ENCODE measurements around the gene LEUTX. TPM values are rescaled to one million over a fixed set of nuclear protein-coding genes. Genes with fewer than 3 reads are reported as not detected.
A peak's percentile ranks its signal among the peaks of the same experiment; 100 is the strongest.
"Not testable (repeated sequence)": the region's sequence is repeated elsewhere in the genome, so short reads cannot be mapped to it uniquely, and the experiment has no call there.

Gene LEUTX
- total RNA-seq, 2 experiments from 2014 or later = not detected

DNA sequence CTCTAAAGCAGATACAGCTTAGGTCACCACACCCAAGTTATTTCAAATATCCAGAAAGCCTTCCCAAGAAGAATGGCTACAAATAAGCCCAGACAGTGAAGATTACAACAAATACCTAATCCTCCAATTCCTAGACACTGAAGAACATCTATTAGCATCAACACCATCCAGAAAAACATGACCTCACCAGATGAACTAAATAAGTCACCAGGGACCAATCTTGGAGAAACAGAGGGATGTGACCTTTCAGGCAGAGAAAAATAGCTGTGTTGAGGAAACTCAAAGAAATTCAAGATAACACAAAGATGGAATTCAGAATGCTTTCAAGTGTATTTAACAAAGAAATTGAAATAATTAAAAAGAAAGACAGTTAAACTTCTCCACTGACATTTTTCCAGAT, 25.9 kb upstream of the LEUTX start:
- no peak for ATAC-seq
- no peaks in the 10 kb centered on the region for H3K36me3 Mint-ChIP-seq
- H3K4me3 Mint-ChIP-seq = no peak overlapping the region
- CTCF ChIA-PET = no interaction called here
- DNase-seq = no peak
- peaks cover 7% of the 10 kb centered on the region for H3K4me1 Mint-ChIP-seq
- no peaks in the 10 kb centered on the region for H3K9me3 Mint-ChIP-seq (ENCODE audit: low read depth)
- H3K27ac Mint-ChIP-seq = no peak overlapping the region
- peaks cover 34% of the 10 kb centered on the region for H3K27me3 Mint-ChIP-seq

DNA sequence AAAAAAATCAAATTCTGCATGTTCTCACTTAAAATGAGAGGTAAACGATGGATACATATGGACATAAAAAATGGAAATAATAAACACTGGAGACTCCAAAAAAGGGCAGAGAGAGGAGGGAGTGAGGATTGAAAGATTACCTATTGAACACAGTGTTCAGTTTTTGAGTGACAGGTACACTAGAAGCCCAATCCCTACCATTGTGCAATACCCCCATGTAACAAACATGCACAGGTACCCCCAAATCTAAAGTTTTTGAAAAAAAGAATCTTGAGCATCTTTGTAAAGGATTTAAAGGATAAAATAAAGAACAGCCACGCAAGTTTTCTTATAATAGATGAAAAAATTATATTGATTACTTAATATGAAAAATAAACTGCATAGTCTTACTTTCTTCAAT, 24.1 kb upstream of the LEUTX start:
- Mint-ChIP-seq H3K27ac (no peak overlapping the region), H3K9me3 (ENCODE audit: low read depth) (no peaks in the 10 kb centered on the region), H3K4me3 (no peak overlapping the region), H3K4me1 (peaks cover 7% of the 10 kb centered on the region), H3K36me3 (no peaks in the 10 kb centered on the region), H3K27me3 (peaks cover 39% of the 10 kb centered on the region)
- ATAC-seq (no peak), DNase-seq (no peak)
- CTCF ChIA-PET = no interaction called here

DNA sequence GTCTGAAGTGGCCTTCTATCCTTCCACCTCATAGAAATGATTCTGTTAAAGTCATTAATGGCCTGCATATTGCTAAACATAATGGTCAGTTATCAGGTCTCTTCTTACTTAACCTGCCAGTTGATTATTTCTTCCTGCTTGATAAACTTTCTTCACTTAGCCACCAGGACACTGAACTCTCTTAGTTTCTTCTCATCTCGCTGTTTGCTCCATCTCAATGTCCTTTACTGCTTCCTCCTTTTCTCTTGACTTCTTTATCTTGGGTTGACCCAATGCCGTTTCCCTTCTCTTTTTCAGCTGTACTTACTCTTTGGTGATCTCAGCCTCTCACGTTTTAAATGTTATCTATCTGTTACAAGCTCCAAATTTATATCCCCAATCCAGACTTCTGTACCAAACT, 23.7 kb upstream of the LEUTX start:
- no peaks in the 10 kb centered on the region for H3K9me3 Mint-ChIP-seq (ENCODE audit: low read depth)
- CTCF ChIA-PET = no interaction called here
- peaks cover 42% of the 10 kb centered on the region for H3K27me3 Mint-ChIP-seq
- no peak for ATAC-seq
- no peaks in the 10 kb centered on the region for H3K36me3 Mint-ChIP-seq
- no peak for DNase-seq
- H3K4me1 Mint-ChIP-seq = peaks cover 11% of the 10 kb centered on the region
- no peak overlapping the region for H3K27ac Mint-ChIP-seq
- H3K4me3 Mint-ChIP-seq = no peak overlapping the region

DNA sequence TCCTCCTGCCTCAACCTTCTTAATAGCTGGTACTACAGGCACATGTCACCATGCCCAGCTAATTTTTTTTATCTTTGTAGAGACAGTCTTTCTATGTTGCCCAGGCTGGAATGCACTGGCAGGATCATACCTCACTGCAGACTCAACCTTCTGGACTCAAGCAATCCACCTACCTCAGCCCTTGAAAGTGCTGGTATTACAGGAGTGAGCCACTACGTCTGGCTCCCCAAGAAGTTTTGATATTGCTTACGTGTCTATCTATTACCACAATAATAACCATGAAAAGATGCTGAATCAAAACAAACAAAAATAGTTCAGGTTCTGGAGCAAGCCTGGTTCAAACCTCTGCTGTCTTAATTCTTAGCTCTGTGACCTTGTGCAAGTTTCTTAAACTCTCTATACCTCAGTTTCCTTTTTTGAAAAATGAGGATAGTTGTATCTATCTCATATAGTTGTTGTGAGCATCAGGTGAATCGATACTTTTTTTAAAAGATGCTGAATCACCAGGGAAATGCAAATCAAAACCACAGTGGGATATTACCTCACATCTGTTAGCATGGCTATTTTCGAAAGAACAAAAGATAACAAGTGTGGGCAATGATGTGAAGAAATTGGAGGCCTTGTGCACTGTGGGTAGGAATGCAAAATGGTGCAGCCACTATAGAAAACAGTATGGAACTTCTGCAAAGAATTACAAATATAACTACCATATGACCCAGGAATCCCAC, 19.0 kb upstream of the LEUTX start:
- ATAC-seq (no peak), DNase-seq (no peak)
- Mint-ChIP-seq H3K36me3 (no peaks in the 10 kb centered on the region), H3K27ac (no peak overlapping the region), H3K4me1 (peaks cover 9% of the 10 kb centered on the region), H3K9me3 (ENCODE audit: low read depth) (no peaks in the 10 kb centered on the region), H3K4me3 (no peak overlapping the region), H3K27me3 (peaks cover 39% of the 10 kb centered on the region)
- CTCF ChIA-PET = interaction anchor here (2.3 kb wide), 1 partner anchor 9 kb away, joined by 7 read pairs; no protein-coding TSS in a partner anchor

DNA sequence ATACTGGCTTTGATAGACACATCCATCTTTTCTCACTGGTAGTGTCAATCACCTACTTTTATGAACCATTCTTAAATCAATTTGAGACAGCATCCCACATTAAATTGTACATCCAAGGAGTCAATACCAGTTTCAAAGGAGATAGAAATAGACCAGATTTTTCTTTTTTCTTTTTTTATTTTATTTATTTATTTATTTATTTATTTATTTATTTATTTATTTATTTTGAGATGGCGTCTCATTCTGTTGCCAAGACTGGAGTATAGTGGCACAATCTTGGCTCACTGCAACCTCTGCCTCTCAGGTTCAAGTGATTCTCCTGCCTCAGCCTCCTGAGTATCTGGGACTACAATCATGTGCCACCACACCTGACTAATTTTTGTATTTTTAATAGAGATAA, 16.8 kb upstream of the LEUTX start:
- H3K27me3 Mint-ChIP-seq = peaks cover 40% of the 10 kb centered on the region
- ATAC-seq; CTCF ChIA-PET; DNase-seq; H3K36me3 Mint-ChIP-seq; H3K9me3 Mint-ChIP-seq (ENCODE audit: low read depth); H3K27ac Mint-ChIP-seq; H3K4me3 Mint-ChIP-seq: not testable (repeated sequence)
- H3K4me1 Mint-ChIP-seq = peaks cover 12% of the 10 kb centered on the region

DNA sequence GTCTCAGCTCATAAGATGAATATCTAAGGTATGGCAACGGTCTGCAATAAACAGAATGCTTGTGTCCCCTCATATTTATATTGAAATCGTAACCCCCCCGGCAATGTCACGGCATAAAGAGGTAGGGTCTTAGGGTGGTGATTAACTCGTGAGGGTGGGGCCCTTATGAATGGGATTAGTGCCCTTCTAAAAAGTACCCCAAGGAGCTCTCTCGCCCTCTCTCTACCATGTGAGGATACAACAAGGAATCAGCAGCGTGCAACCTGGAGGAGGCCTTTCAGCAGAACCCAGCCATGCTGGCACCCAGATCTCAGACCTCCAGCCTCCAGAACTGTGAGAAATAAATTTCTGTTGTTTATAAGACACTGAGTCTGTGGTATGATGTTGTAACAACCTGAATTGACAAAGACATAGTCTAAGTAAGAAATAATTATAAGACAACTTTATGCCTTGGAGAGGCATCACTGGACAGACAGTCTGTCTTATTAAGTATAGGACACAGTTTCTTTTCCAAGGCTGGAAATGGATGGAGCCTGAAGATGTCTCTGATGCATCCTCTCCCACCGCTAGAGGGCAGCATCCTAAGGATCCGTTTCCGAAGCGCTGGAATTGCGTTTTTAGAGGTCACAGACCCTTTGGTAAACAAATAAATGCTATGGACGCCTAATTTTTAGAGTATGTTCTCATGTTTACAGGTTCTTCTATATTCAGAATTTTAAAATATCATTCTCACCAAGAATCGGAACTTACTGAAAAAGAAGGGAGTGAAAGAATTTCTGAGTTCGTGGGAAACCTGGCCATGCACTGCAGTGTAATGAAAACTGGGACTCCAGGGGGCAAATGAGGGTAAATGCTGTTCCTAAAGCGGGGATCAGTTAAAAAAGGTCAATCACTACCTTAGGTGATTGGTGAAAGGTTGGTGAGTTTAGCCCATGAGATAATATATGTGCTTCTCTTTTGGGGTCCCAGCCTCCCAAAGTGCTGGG, 13.3 kb upstream of the LEUTX start:
- CTCF ChIA-PET = interaction anchor here (0.6 to 2.8 kb wide), 15 partner anchors 10 to 325 kb away, joined by 3 to 19 read pairs (median 3); partner anchors contain the start of gene DYRK1B
- Mint-ChIP-seq H3K4me1 (peaks cover 8% of the 10 kb centered on the region), H3K27me3 (peaks cover 41% of the 10 kb centered on the region), H3K9me3 (ENCODE audit: low read depth) (no peaks in the 10 kb centered on the region), H3K4me3 (no peak overlapping the region), H3K36me3 (no peaks in the 10 kb centered on the region), H3K27ac (no peak overlapping the region)
- DNase-seq (no peak), ATAC-seq (no peak)

DNA sequence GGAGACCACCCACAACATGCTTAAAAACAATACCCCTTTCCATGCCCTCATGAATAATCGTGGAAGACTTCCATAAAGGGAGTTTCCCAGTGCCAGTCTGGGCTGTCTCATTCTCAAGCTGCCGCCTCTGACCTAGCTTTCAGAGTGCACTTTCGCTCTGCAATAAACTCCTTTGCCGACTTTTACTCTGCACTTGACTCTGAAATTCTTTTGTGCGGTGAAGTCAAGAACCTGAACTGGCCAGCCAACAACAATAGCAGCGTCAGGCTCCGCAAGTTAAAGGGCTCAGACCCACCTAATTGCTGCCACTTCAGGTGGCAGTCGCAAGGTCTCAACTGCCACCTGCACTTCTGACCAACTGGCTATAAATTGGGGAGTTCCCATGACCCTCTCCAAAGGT, 10.3 kb upstream of the LEUTX start:
- no peak overlapping the region for H3K4me3 Mint-ChIP-seq
- H3K4me1 Mint-ChIP-seq = peaks cover 7% of the 10 kb centered on the region
- no peaks in the 10 kb centered on the region for H3K9me3 Mint-ChIP-seq (ENCODE audit: low read depth)
- ATAC-seq (no peak), DNase-seq (no peak)
- CTCF ChIA-PET = interaction anchor here (0.8 to 2.8 kb wide), 8 partner anchors 9 to 94 kb away, joined by 3 to 19 read pairs (median 6); partner anchors contain the start of gene DYRK1B
- no peaks in the 10 kb centered on the region for H3K36me3 Mint-ChIP-seq
- peaks cover 54% of the 10 kb centered on the region for H3K27me3 Mint-ChIP-seq
- no peak overlapping the region for H3K27ac Mint-ChIP-seq

DNA sequence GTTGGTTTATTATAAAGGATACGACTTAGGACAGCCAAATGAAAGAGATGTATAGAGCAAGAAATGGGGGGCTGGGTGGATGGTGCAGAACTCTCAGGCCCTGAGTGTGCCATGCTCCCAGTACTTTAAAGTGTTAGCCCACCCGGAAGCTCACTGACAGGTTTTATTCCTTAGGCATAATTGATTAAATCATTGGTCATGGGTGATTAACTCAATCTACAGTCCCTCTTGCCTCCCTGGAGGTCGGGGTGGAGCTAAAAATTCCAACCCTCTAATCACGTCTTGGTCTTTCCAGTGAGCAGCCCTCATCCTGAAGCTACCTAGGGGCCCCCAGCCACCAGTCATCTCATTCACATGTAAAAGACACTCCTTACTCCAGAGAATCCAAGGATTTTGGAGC, 9.9 kb upstream of the LEUTX start:
- DNase-seq (no peak), ATAC-seq (no peak)
- Mint-ChIP-seq H3K9me3 (ENCODE audit: low read depth) (no peaks in the 10 kb centered on the region), H3K36me3 (no peaks in the 10 kb centered on the region), H3K4me1 (peaks cover 7% of the 10 kb centered on the region), H3K27me3 (peaks cover 55% of the 10 kb centered on the region), H3K4me3 (no peak overlapping the region), H3K27ac (no peak overlapping the region)
- CTCF ChIA-PET = interaction anchor here (0.8 to 2.8 kb wide), 7 partner anchors 10 to 217 kb away, joined by 3 to 11 read pairs (median 6); no protein-coding TSS in a partner anchor

DNA sequence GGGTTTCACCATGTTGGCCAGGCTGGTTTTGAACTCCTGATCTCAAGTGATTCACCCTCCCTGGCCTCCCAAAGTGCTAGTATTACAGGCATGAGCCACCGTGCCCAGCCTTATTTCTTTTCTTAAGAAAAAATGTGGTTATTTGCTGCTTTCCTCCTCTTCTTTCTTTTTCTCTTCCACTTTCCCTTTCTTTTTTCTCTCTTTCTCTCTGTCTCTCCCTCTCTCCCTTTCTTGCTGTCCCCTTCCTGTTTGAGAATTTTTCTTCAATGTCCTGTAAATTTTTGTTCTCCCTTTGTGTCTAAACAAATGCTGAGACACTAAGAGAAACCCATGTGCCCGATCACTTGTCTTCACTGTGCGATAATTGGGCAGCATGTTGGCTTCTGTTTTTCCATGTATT, 2.2 kb downstream of the LEUTX start:
- Mint-ChIP-seq H3K27me3 (peaks cover 56% of the 10 kb centered on the region), H3K27ac (no peak overlapping the region), H3K4me1 (peaks cover 45% of the 10 kb centered on the region), H3K9me3 (ENCODE audit: low read depth) (no peaks in the 10 kb centered on the region), H3K36me3 (peaks cover 5% of the 10 kb centered on the region), H3K4me3 (no peak overlapping the region)
- DNase-seq (no peak), ATAC-seq (no peak)
- CTCF ChIA-PET = interaction anchor here (0.6 to 1.8 kb wide), 3 partner anchors 14 to 161 kb away, joined by 3 to 5 read pairs (median 3); no protein-coding TSS in a partner anchor

DNA sequence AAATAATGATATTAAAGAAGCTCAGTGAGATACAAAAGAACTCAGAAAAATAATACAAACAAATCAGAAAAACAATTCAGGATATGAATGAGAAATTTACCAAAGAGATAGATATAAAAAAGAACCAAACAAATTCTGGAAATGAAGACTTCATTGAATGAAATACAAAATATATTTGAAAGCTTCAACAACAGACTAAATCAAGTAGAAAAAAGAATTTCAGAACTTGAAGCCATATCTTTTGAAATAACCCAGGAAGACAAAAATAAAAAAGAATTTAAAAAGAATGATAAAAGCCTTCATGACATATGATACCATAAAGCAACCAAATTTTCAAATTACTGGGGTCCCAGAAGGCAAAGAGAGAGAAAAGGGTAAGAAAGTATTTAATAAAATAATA, 9.6 kb downstream of the LEUTX start:
- Mint-ChIP-seq H3K9me3 (ENCODE audit: low read depth) (peaks cover 10% of the 10 kb centered on the region), H3K36me3 (peaks cover 5% of the 10 kb centered on the region), H3K4me3 (no peak overlapping the region), H3K27ac (no peak overlapping the region), H3K27me3 (peaks cover 39% of the 10 kb centered on the region), H3K4me1 (peaks cover 6% of the 10 kb centered on the region)
- CTCF ChIA-PET = interaction anchor here (1.0 to 1.3 kb wide), 2 partner anchors 21 to 55 kb away, joined by 3 to 5 read pairs; no protein-coding TSS in a partner anchor
- DNase-seq (no peak), ATAC-seq (no peak)

DNA sequence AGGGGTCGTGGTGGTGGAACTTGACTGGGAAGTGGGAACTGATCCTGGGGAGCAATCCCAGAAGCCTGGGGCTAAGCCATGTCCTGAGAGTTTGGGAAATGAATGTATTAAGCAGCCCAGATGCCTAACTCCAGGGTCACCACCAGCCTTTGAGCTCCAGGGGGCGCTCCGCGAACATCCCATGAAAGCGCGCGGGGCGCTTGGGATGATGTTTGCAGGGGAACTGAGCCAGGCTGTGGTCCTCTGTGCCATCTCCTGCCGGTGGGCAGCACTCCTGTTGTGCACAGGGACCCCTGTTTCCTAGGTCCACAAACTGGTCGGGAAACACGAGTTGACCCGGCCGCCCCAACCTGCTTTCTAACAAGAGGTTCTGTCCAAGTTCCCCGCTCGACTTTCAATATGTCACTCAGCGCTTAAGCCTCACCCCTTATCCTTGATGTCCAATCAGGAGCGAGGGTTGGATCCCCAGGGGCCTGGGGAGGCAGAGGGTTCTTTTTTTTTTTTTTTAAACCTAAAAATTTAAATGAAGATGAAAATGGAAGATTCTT, 14.4 kb downstream of the LEUTX start:
- CTCF ChIA-PET = interaction anchor here (0.6 to 7.5 kb wide), 32 partner anchors 9 to 425 kb away, joined by 3 to 150 read pairs (median 4); partner anchors contain the start of genes DYRK1B, FBL, LEUTX and PSMC4
- Mint-ChIP-seq H3K27me3 (peaks cover 18% of the 10 kb centered on the region), H3K4me1 (peaks cover 26% of the 10 kb centered on the region), H3K36me3 (peaks cover 3% of the 10 kb centered on the region), H3K9me3 (ENCODE audit: low read depth) (peaks cover 8% of the 10 kb centered on the region), H3K4me3 (peak overlapping the region; percentile 75), H3K27ac (peak overlapping the region; percentile 43)
- ATAC-seq (peak; percentile 95), DNase-seq (peak; percentile 82)

DNA sequence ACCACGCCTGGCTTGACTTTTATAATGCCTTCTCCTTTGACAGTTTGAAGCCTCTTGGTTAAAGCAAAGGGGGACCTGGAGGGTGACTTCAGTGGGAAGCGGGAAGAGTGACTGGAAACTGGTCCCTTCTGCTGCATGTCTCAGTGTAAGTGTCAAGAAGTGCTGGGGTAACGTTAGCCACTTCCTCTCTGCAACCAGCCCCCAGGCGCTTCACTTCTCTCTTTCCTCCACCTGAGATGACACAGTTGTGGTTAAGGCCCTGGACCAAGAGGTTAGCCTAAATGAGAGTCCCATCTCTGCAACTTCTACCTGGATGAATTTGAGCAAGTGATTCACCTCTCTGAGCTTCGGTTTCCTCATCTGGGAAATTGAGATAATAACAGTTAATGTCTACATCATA, 16.3 kb downstream of the LEUTX start:
- peaks cover 18% of the 10 kb centered on the region for H3K27me3 Mint-ChIP-seq
- H3K36me3 Mint-ChIP-seq = no peaks in the 10 kb centered on the region
- no peak overlapping the region for H3K4me3 Mint-ChIP-seq
- H3K27ac Mint-ChIP-seq = peak overlapping the region; percentile 61
- CTCF ChIA-PET = interaction anchor here (0.7 to 7.5 kb wide), 9 partner anchors 16 to 354 kb away, joined by 3 to 150 read pairs (median 4); partner anchors contain the start of genes DYRK1B, EID2B, FBL and PSMC4
- H3K9me3 Mint-ChIP-seq (ENCODE audit: low read depth) = no peaks in the 10 kb centered on the region
- peaks cover 28% of the 10 kb centered on the region for H3K4me1 Mint-ChIP-seq
- ATAC-seq (peak; percentile 31), DNase-seq (peak; percentile 72)

DNA sequence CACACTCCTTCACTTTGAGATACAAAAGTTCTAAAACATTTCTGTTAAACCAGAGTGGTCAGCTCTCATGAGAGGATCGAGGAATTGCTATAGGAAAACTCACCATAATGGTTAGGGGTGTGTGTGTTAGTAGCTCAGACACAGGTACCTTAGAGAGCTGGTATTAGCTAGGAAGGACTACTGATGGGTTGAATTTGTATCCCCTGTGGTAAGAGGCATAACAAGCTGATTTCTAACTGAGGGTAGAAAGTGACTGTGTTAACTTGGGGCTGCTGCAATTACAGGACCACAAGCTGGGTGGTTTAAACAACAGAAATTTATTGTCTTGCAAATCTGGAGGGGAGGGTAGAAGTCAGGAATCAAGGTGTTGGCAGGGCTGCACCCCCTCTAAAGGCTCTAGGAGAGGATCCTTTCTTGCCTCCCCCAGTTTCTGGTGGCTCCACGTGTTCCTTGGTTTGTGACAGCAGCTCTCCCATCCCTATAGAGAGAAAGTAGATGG, 17.4 kb downstream of the LEUTX start:
- Mint-ChIP-seq H3K27me3 (peaks cover 22% of the 10 kb centered on the region), H3K9me3 (ENCODE audit: low read depth) (no peaks in the 10 kb centered on the region), H3K4me3 (no peak overlapping the region), H3K27ac (no peak overlapping the region), H3K36me3 (no peaks in the 10 kb centered on the region), H3K4me1 (peaks cover 28% of the 10 kb centered on the region)
- ATAC-seq = no peak
- CTCF ChIA-PET = interaction anchor here (1.0 to 7.5 kb wide), 4 partner anchors 15 to 175 kb away, joined by 3 to 150 read pairs (median 6); partner anchors contain the start of genes FBL and PSMC4
- DNase-seq = no peak

Measured in activated CD8-positive, alpha-beta memory T cell treated with anti-CD3 and anti-CD28 coated beads, Interleukin-2, amount 10 ng/mL, durations not matched to agents 7 days and 5 days (primary cell).